ENCODE data around the gene XPO4.

Gene XPO4

GRCh38 chr13:20867408-20867807 lies 35.1 kb downstream of the XPO4 start:
- no peak for DNase-seq

DNA sequence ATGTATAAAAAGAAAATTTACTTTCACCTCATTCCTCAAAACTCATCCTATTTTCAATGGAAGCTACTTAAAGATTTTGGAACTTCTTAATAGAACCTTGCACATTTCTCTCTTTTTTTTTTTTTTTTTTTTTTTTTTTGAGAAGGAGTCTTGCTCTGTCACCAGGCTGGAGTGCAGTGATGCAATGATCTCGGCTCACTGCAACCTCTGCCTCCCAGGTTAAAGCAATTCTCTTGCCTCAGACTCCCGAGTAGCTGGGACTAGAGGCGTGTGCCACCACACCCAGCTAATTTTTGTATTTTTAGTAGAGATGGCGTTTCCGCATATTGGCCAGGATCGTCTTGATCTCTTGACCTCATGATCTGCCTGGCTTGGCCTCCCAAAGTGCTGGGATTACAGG lies 40.9 kb downstream of the XPO4 start:
- DNase-seq: peak in 1 of 2 experiments; percentile 8

More at GRCh38 chr13:20867408-20867807, 35.1 kb downstream of the XPO4 start:
- TF ChIP-seq GATA1 (IDR thresholded peaks at IDR 0.05; ENCODE audit: low read depth, low read length) (no peak), POLR2A (IDR thresholded peaks at IDR 0.05; ENCODE audit: low read length) (no peak)

- no peak for DNase-seq
- TF ChIP-seq POLR2A (IDR thresholded peaks at IDR 0.05; ENCODE audit: low read length) (no peak), GATA1 (IDR thresholded peaks at IDR 0.05; ENCODE audit: low read depth, low read length) (no peak)
These were observed 41.7 kb downstream of the XPO4 start for GRCh38 chr13:20860844-20861243.

- TF ChIP-seq GATA1 (IDR thresholded peaks at IDR 0.05; ENCODE audit: low read depth, low read length) (no peak), POLR2A (IDR thresholded peaks at IDR 0.05; ENCODE audit: low read length) (no peak)
- DNase-seq: no peak
These were observed 45.9 kb downstream of the XPO4 start for GRCh38 chr13:20856650-20857049.

DNA sequence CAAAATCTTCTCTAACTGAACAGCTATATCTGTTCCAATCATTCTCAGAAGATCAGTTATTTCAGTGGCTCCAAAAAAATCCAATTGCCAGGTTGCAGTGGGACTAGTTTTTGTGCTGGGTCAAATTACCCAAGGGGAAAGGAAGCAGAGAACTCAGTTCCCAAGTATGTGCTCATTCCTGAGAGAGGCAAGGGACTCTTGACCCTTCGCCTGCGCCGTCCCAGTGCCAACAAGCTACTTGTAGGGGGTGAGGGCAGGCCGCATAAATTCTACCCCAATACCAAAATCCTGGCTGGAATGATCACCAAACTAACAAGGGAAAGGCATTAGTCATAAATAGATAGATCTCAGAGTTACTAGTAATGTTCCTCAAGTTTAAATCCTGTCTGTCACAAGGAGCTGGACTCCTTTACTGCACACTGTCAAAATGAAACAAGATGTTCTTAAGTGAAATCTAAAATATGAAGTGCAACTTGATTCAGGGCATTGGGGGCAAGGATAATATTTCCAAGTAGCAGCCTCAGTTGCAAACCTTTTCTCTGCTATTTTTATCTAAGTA lies 50.6 kb downstream of the XPO4 start:
- no peak for DNase-seq
- TF ChIP-seq POLR2A (IDR thresholded peaks at IDR 0.05; ENCODE audit: low read length): no peak
- no peak for TF ChIP-seq GATA1 (IDR thresholded peaks at IDR 0.05; ENCODE audit: low read depth, low read length)

- TF ChIP-seq POLR2A (IDR thresholded peaks at IDR 0.05; ENCODE audit: low read length): no peak
- TF ChIP-seq GATA1 (IDR thresholded peaks at IDR 0.05; ENCODE audit: low read depth, low read length): no peak
- no peak for DNase-seq
These were observed 53.6 kb downstream of the XPO4 start for GRCh38 chr13:20848944-20849343.

GRCh38 chr13:20848203-20848602 lies 54.3 kb downstream of the XPO4 start:
- DNase-seq: no peak
- TF ChIP-seq GATA1 (IDR thresholded peaks at IDR 0.05; ENCODE audit: low read depth, low read length) (no peak), POLR2A (IDR thresholded peaks at IDR 0.05; ENCODE audit: low read length) (no peak)

- DNase-seq: peak; percentile 23 to 66
- TF ChIP-seq POLR2A (IDR thresholded peaks at IDR 0.05; ENCODE audit: low read length): no peak
- TF ChIP-seq GATA1 (IDR thresholded peaks at IDR 0.05; ENCODE audit: low read depth, low read length): no peak
These were observed 55.2 kb downstream of the XPO4 start for GRCh38 chr13:20847296-20847695.

DNA sequence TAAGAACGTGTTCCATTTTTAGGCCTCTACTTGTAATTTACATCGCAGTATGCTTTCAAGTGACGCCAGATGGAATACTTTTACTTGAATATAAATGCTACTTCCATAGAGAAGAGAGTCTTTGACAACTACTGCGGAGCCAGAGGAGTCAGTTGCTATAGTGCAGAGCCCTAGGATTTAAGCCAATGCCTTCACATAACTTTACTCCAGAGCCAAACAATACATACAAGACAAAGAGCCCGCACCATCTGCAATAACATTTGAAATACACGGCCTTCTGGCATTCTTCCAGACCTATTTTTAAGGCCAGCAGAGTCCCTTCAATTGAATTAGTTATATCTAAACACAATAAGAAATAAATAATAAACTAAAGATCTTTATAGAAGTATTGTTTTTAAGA lies 59.4 kb downstream of the XPO4 start:
- DNase-seq: no peak
- TF ChIP-seq GATA1 (IDR thresholded peaks at IDR 0.05; ENCODE audit: low read depth, low read length): no peak
- TF ChIP-seq POLR2A (IDR thresholded peaks at IDR 0.05; ENCODE audit: low read length): no peak

DNA sequence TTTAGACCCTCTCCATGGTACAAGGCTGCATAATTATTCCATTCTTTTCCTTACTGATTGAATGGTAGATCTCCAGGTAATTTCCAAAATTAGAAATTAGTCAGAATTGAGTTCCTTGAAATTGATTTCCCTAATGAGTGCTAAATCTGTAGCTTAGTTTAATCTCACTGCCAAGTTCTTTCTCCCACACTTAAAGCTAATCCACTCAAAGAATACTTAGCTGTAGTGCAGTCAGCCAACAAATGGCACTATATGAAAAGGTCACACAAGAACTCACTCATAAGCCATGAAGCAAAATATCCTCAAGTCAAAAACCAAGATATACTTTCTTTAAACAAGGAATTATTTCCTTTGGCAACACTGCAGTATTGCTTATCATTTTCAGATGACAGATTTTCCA lies 62.0 kb downstream of the XPO4 start:
- TF ChIP-seq GATA1 (IDR thresholded peaks at IDR 0.05; ENCODE audit: low read depth, low read length) (no peak), POLR2A (IDR thresholded peaks at IDR 0.05; ENCODE audit: low read length) (no peak)
- DNase-seq: no peak

- no peak for DNase-seq
- TF ChIP-seq GATA1 (IDR thresholded peaks at IDR 0.05; ENCODE audit: low read depth, low read length) (no peak), POLR2A (IDR thresholded peaks at IDR 0.05; ENCODE audit: low read length) (no peak)
These were observed 68.5 kb downstream of the XPO4 start for GRCh38 chr13:20833900-20834679.

- DNase-seq: no peak
- no peak for TF ChIP-seq POLR2A (IDR thresholded peaks at IDR 0.05; ENCODE audit: low read length)
- TF ChIP-seq GATA1 (IDR thresholded peaks at IDR 0.05; ENCODE audit: low read depth, low read length): no peak
These were observed 69.7 kb downstream of the XPO4 start for GRCh38 chr13:20832861-20833260.

DNA sequence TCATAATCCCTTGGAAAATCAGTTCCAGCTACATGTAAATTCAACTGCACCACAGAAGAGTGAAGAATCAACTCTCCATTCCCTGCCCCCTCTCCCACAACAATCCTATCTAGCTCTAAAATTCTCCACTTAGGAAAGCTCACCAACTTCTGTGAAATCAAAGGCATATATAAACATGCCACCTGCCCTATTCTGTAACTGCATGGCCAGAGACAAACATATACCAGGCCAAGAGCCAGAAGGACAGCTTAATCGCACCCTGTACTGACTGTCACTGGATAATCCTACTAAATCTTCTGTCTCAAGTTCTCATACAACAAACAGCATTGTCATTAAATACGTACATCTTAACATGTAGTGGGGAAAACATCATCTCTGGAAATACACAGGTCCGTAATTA lies 70.6 kb downstream of the XPO4 start:
- TF ChIP-seq GATA1 (IDR thresholded peaks at IDR 0.05; ENCODE audit: low read depth, low read length) (no peak), POLR2A (IDR thresholded peaks at IDR 0.05; ENCODE audit: low read length) (no peak)

DNA sequence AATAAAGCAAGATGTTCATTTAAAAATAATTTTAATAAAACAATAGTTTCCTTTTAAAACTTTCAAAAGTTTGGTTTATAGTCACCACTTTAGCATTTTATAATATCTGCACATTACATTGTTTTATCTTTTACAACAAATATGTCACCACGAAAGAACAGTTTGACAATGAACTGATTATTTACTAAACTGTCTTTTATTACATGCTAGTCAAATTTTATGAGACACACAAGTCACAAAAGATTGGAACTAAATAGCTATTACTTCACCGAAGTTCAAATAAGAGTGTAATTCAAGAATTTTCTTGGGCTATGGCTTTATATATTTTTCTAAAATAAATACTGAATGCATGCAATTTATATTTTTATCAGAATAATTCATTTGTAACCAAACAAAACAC lies 71.3 kb downstream of the XPO4 start:
- no peak for TF ChIP-seq GATA1 (IDR thresholded peaks at IDR 0.05; ENCODE audit: low read depth, low read length)
- no peak for TF ChIP-seq POLR2A (IDR thresholded peaks at IDR 0.05; ENCODE audit: low read length)
- no peak for DNase-seq

More for the DNA sequence above, 70.6 kb downstream of the XPO4 start:
- DNase-seq: no peak

All from erythroblast (primary cell).